Gastrocnemius medialis (tissue), 4 donors: ENCODE results near the gene ECE1. TPM values are rescaled to one million over a fixed set of nuclear protein-coding genes. Genes with fewer than 3 reads are reported as not detected.

Source experiments
- ATAC-seq, 2 donors: fragments of 150-250 bp; one replicate each; pipeline ENCODE4 v1.9.1; 2016
- DNase-seq, 2 donors: peaks; one replicate each; pipeline ENCODE4 v3.0.0-alpha.2; 2019
- H3K27ac ChIP-seq, 4 donors: fragments of 200-600 bp; sonication (generic); 1 replicate in 1 of 4; 2 replicates in 3 of 4; pipeline ENCODE4 v1.5.1; 2016 to 2018; ENCODE audit warnings: mild to moderate bottlenecking in 2 of 4, moderate library complexity in 1 of 4
- H3K27me3 ChIP-seq, 3 donors: fragments of 200-600 bp; sonication (generic) in 2 of 3; 1 replicate in 1 of 3; 2 replicates in 2 of 3; pipeline versions ENCODE4 v1.5.1 to v1.6.0; 2016 to 2019; ENCODE audit warnings: mild to moderate bottlenecking in 1 of 3, moderate library complexity in 1 of 3
- H3K36me3 ChIP-seq, 2 donors: fragments of 200-600 bp; sonication (generic) in 1 of 2; one replicate each; pipeline ENCODE4 v1.5.1; 2017 to 2018
- H3K4me1 ChIP-seq, 2 donors: fragments of 200-600 bp; sonication (generic) in 1 of 2; one replicate each; pipeline ENCODE4 v1.5.1; 2016 to 2017; ENCODE audit warnings: mild to moderate bottlenecking in 2 of 2
- H3K4me3 ChIP-seq, 4 donors: fragments of 200-600 bp; sonication (generic) in 3 of 4; 1 replicate in 1 of 4; 2 replicates in 3 of 4; pipeline ENCODE4 v1.5.1; 2016 to 2019; ENCODE audit warnings: mild to moderate bottlenecking in 2 of 4
- H3K9me3 ChIP-seq, 3 donors: fragments of 200-600 bp; sonication (generic) in 2 of 3; 1 replicate in 1 of 3; 2 replicates in 2 of 3; pipeline ENCODE4 v1.5.1; 2016 to 2019
- CTCF ChIP-seq, 5 experiments: fragments of 450-650 bp in 3 of 5; fragments of 200-600 bp in 2 of 5; sonication (generic) in 2 of 5; IDR thresholded peaks in 4 of 5; conservative IDR thresholded peaks in 1 of 5; 1 replicate in 4 of 5; 2 replicates in 1 of 5; pipeline ENCODE4 v1.5.1; 2016 to 2019; ENCODE audit warnings: antibody characterized with exemption in 5 of 5, mild to moderate bottlenecking in 3 of 5, moderate library complexity in 3 of 5
- POLR2A ChIP-seq, 2 donors: fragments of 450-650 bp; IDR thresholded peaks; one replicate each; pipeline ENCODE4 v1.6.1; 2017; ENCODE audit warnings: antibody characterized with exemption in 2 of 2, mild to moderate bottlenecking in 2 of 2, moderate library complexity in 2 of 2
- in situ Hi-C, 4 donors: fragments of 200-750 bp; cut with MboI; loops; one replicate each; pipeline versions ENCODE4 v1.15.0 to v1.8.0; 2017; ENCODE audit warnings: low sequenced_read_pairs in 4 of 4
- intact Hi-C: fragments of 100-400 bp; cut with DNase I; formaldehyde crosslinking; loops from one replicate; pipeline ENCODE4 v1.15.1; 2023; ENCODE audit warnings: low total_unique reads
- total RNA-seq, 4 donors: library from RNA; depleted of rRNA; stranded (reverse); fragments of >200 nt; gene quantifications; one replicate each; pipeline versions ENCODE4 v1.1.0 to v1.2.3, GENCODE V29; 2016

ECE1 gene
- total RNA-seq, 4 donors from 2014 or later, result 17.1 to 39.9 (median 26.7) TPM

- Histone ChIP-seq H3K27me3 (no peaks in the 10 kb centered on the region), H3K27ac (peak overlapping the region; percentile 25 to 82 (median 80)), H3K4me1 (peaks cover 27 to 41% of the 10 kb centered on the region in 2 donors), H3K36me3 (no peaks in the 10 kb centered on the region), H3K9me3 (no peaks in the 10 kb centered on the region), H3K4me3 (no peak overlapping the region)
- in situ Hi-C loops (no loop called here), intact Hi-C loops (no loop called here)
- DNase-seq, result no peak
- no peak for ATAC-seq
- TF ChIP-seq CTCF (IDR thresholded peaks at IDR 0.05 in 4 of 5, conservative IDR thresholded peaks at IDR 0.05 in 1 of 5) (no peak), POLR2A (IDR thresholded peaks at IDR 0.05) (no peak)
These were observed 9.8 kb downstream of the ECE1 start for GRCh38 chr1:21280482-21280881.

GRCh38 chr1:21280011-21280471, 10.2 kb downstream of the ECE1 start:
- TF ChIP-seq POLR2A (IDR thresholded peaks at IDR 0.05) (no peak), CTCF (IDR thresholded peaks at IDR 0.05 in 4 of 5, conservative IDR thresholded peaks at IDR 0.05 in 1 of 5) (no peak)
- DNase-seq (no peak), ATAC-seq (peak; percentile 50 to 57)
- Histone ChIP-seq H3K27ac (peak overlapping the region; percentile 25 to 82 (median 80)), H3K27me3 (no peaks in the 10 kb centered on the region), H3K4me1 (peaks cover 29 to 44% of the 10 kb centered on the region in 2 donors), H3K4me3 (peak overlapping the region in 3 of 4 donors; percentile 22 to 37 (median 24)), H3K9me3 (no peaks in the 10 kb centered on the region), H3K36me3 (no peaks in the 10 kb centered on the region)
- in situ Hi-C loops, result no loop called here
- intact Hi-C loops, result no loop called here

- Histone ChIP-seq H3K9me3 (no peaks in the 10 kb centered on the region), H3K27me3 (no peaks in the 10 kb centered on the region), H3K27ac (peak overlapping the region; percentile 25 to 82 (median 80)), H3K4me1 (peaks cover 29 to 48% of the 10 kb centered on the region in 2 donors), H3K36me3 (no peaks in the 10 kb centered on the region), H3K4me3 (peak overlapping the region; percentile 34 to 42 (median 38))
- TF ChIP-seq CTCF (IDR thresholded peaks at IDR 0.05 in 4 of 5, conservative IDR thresholded peaks at IDR 0.05 in 1 of 5) (no peak), POLR2A (IDR thresholded peaks at IDR 0.05) (no peak)
- DNase-seq (no peak), ATAC-seq (peak in 1 of 2 donors; percentile 18)
- intact Hi-C loops, result no loop called here
- in situ Hi-C loops, result no loop called here
These were observed 11.1 kb downstream of the ECE1 start for GRCh38 chr1:21278860-21279845.

GRCh38 chr1:21278208-21278859, 11.9 kb downstream of the ECE1 start:
- no peak for DNase-seq
- peak in 1 of 2 donors; percentile 43 for TF ChIP-seq POLR2A (IDR thresholded peaks at IDR 0.05)
- no peak for TF ChIP-seq CTCF (IDR thresholded peaks at IDR 0.05 in 4 of 5, conservative IDR thresholded peaks at IDR 0.05 in 1 of 5)
- Histone ChIP-seq H3K4me1 (peaks cover 29 to 52% of the 10 kb centered on the region in 2 donors), H3K27me3 (no peaks in the 10 kb centered on the region), H3K36me3 (no peaks in the 10 kb centered on the region), H3K4me3 (peak overlapping the region; percentile 34 to 42 (median 38)), H3K27ac (peak overlapping the region; percentile 25 to 82 (median 80)), H3K9me3 (no peaks in the 10 kb centered on the region)
- ATAC-seq, result peak in 1 of 2 donors; percentile 38
- intact Hi-C loops (no loop called here), in situ Hi-C loops (no loop called here)
